Aorta (tissue), 5 donors: ENCODE data around the gene ADIPOR1. TPM values are rescaled to one million over a fixed set of nuclear protein-coding genes. Genes with fewer than 3 reads are reported as not detected.

Experiments used
- ATAC-seq: fragments of 200-7000 bp; cut with Tn5 transposase; one replicate; pipeline ENCODE4 v1.9.1; 2022; ENCODE audit warnings: moderate library complexity; ENCODE audit not compliant: low FRiP score
- DNase-seq, 2 donors: peaks; one replicate each; pipeline ENCODE4 v3.0.0-alpha.2; 2020
- H3K27ac ChIP-seq, 2 donors: one replicate each; pipeline ENCODE4 v1.5.1; 2013; ENCODE audit warnings: low read length in 2 of 2, mild to moderate bottlenecking in 2 of 2, moderate library complexity in 2 of 2, control low read depth in 1 of 2, inconsistent platforms in 1 of 2, low read depth in 1 of 2
- H3K27me3 ChIP-seq, 2 donors: one replicate each; pipeline ENCODE4 v1.6.1; 2013; ENCODE audit warnings: control low read depth in 1 of 2, low read length in 1 of 2, mild to moderate bottlenecking in 1 of 2, moderate library complexity in 1 of 2; ENCODE audit not compliant: insufficient read depth in 2 of 2, control insufficient read depth in 1 of 2
- H3K36me3 ChIP-seq, 2 donors: one replicate each; pipeline ENCODE4 v1.6.1; 2013; ENCODE audit warnings: control low read depth in 1 of 2, low read length in 1 of 2, mild to moderate bottlenecking in 1 of 2; ENCODE audit not compliant: insufficient read depth in 2 of 2, control insufficient read depth in 1 of 2
- H3K4me1 ChIP-seq, 2 donors: one replicate each; pipeline ENCODE4 v1.6.1; 2013; ENCODE audit warnings: low read length in 2 of 2, control low read depth in 1 of 2, mild to moderate bottlenecking in 1 of 2, moderate library complexity in 1 of 2; ENCODE audit not compliant: insufficient read depth in 2 of 2, control insufficient read depth in 1 of 2
- H3K4me3 ChIP-seq, 2 donors: one replicate each; pipeline ENCODE4 v1.5.1; 2013; ENCODE audit warnings: low read length in 2 of 2, control low read depth in 1 of 2, mild to moderate bottlenecking in 1 of 2
- H3K9me3 ChIP-seq: one replicate; pipeline ENCODE4 v1.6.1; 2013; ENCODE audit warnings: mild to moderate bottlenecking, low read length; ENCODE audit not compliant: control insufficient read depth
- WGBS, 2 donors: extraction: QIAGEN DNeasy Blood & Tissue Kit; methylation state at CpG; one replicate each; pipeline ENCODE4 v1.1.7; 2013; 5-methylcytosine and 5-hydroxymethylcytosine counted together
- intact Hi-C, 2 donors: fragments of 100-400 bp; cut with DNase I; formaldehyde crosslinking; loops; one replicate each; pipeline versions ENCODE4 v1.14.2 to v1.15.0; 2022
- polyA plus RNA-seq, 2 donors: library from polyadenylated mRNA; stranded (reverse); fragments of 200-250 nt; gene quantifications; one replicate each; pipeline ENCODE4 v1.2.3, GENCODE V29; 2013
- total RNA-seq, 2 donors: library from RNA; stranded (reverse); fragmentation: NEBNext Ultra II Directional; extraction: Animal tissue kit (Norgen Biotek cat#: 25700); gene quantifications; one replicate each; pipeline ENCODE4 v1.2.1, GENCODE V29; 2021
- donor health status: healthy with polysubstance abuse.
- donor health status: Bipolar disorder and iron deficiency.
- donor health status: DM: no; HTN: no; CAD: no.
- donor health status: DM: no; HTN: no; CAD: no.
- donor health status: DM: yes; HTN: yes; CAD: no.

ADIPOR1 gene
- total and polyA plus RNA-seq, 4 donors = 55.2 to 72.4 (median 63.8) TPM

DNA sequence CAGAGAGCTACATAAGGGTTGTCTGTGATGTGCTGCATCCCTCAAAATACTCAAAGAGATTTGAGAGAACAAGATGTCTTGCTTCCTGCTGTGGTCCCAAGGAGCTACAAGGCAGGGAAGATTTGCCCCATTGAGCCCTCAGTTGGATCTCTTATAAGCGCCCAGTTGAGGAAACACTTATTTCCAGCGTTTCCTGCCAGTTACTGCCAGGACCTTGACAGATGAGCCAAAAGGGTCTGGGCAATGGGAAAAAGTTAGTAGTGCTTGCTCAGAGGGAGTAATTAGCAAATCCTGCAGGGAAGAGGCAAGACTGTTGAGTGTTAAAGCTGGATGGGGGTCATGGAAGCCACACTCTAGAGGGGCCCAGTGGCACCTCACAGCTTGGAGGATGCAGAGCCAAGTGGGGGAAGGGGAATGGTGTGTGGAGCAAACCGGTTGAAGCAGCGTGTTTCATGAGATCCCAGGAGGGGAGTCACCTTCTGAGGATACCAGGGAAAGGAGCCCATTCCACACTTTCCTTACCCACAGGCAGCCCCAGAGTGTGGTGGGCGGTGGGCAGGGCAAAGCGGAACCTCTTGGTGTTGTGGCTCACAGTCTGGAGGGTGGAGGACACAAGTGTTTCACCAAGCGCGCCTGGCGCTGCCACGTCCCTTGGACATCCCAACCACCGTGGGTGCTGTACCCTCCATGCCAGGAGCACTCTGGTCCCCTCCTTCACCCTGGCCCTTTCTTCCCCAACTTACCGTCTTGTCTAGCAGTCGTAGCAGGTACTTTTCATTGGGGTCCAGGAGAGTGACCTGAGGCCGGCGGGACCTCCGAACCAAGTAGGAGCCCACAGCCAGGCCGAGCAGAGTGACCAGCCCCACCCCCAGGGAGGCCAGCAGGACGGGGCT is 8.1 kb upstream of the ADIPOR1 start:
- no peak for ATAC-seq
- 27 to 30% methylated on average over 17 to 18 of the region's 18 CpGs for WGBS, 2 donors
- Histone ChIP-seq H3K9me3 (no peaks in the 10 kb centered on the region), H3K27me3 (no peaks in the 10 kb centered on the region), H3K4me1 (no peaks in the 10 kb centered on the region), H3K4me3 (peak overlapping the region; percentile 79 to 88), H3K36me3 (peaks cover 0 to 3% of the 10 kb centered on the region in 2 donors), H3K27ac (peak overlapping the region in 1 of 2 donors; percentile 74)
- intact Hi-C loops = loop anchor here (5.0 kb wide), 2 partner anchors 39 to 41 kb away; partner anchors contain the start of genes KLHL12 (in 1 of the 2) and TMEM183A (in 1 of the 2)
- peak in 1 of 2 donors; percentile 73 for DNase-seq

DNA sequence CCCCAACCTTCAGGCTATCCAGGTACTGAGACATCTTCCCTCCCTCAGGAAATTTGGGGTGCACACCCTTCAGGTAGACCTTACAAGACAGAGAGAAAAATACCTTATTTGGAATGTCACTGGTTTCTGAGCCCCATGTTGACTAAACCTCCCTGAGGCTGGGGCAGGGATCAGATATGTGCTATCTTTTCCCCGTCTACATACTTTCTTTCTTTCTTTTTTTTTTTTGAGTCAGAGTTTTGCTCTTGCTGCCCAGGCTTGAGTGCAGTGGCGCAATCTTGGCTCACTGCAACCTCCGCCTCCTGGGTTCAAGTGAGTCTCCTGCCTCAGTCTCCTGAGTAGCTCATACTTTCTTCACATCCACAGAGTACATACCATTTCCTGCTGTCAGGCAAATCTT is 7.3 kb upstream of the ADIPOR1 start:
- Histone ChIP-seq H3K27me3 (no peaks in the 10 kb centered on the region), H3K4me1 (no peaks in the 10 kb centered on the region), H3K4me3 (no peak overlapping the region), H3K27ac (no peak overlapping the region), H3K36me3 (peaks cover 0 to 3% of the 10 kb centered on the region in 2 donors), H3K9me3 (no peaks in the 10 kb centered on the region)
- intact Hi-C loops = loop anchor here (5.0 kb wide), 2 partner anchors 38 to 42 kb away; partner anchors contain the start of genes KLHL12 (in 1 of the 2) and TMEM183A (in 1 of the 2)
- no peak for DNase-seq
- ATAC-seq = no peak
- WGBS, 2 donors = 74% methylated on average over 3 of the region's 3 CpGs

DNA sequence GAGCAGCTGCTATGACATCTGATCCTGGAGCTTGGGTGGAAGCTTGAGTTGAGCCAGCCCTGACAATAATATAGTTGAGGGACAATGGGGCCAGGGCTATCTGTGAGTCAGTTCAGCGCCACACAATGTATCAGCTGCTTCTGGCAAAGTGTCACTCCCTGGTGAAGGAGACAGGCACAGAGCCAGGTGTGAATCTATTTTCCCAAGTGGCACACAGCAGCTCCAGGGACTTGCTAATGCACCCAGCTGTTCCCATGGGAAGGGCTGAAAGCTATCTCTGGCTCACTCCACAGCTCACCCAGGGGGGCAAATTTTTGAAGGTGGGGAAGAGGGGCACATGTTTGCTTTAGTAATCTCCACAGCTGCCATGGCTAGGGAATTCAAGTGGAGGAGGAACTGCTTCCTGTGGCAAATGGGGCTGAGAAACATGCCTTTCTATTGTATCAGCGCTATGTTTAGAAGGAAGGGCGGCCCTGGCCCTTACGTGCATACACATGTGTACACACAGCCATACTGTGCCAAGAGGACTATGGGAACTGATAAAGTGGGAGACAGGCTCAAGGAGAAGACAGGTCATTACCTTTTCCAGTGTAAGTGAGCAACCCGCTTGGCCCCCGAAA is 6.8 kb upstream of the ADIPOR1 start:
- Histone ChIP-seq H3K4me3 (no peak overlapping the region), H3K9me3 (no peaks in the 10 kb centered on the region), H3K36me3 (peaks cover 0 to 3% of the 10 kb centered on the region in 2 donors), H3K27ac (no peak overlapping the region), H3K27me3 (no peaks in the 10 kb centered on the region), H3K4me1 (no peaks in the 10 kb centered on the region)
- ATAC-seq = no peak
- intact Hi-C loops = loop anchor here (5.0 kb wide), 2 partner anchors 38 to 42 kb away; partner anchors contain the start of genes KLHL12 (in 1 of the 2) and TMEM183A (in 1 of the 2)
- WGBS, 2 donors = 70 to 82% methylated on average over 6 of the region's 6 CpGs
- DNase-seq = no peak

DNA sequence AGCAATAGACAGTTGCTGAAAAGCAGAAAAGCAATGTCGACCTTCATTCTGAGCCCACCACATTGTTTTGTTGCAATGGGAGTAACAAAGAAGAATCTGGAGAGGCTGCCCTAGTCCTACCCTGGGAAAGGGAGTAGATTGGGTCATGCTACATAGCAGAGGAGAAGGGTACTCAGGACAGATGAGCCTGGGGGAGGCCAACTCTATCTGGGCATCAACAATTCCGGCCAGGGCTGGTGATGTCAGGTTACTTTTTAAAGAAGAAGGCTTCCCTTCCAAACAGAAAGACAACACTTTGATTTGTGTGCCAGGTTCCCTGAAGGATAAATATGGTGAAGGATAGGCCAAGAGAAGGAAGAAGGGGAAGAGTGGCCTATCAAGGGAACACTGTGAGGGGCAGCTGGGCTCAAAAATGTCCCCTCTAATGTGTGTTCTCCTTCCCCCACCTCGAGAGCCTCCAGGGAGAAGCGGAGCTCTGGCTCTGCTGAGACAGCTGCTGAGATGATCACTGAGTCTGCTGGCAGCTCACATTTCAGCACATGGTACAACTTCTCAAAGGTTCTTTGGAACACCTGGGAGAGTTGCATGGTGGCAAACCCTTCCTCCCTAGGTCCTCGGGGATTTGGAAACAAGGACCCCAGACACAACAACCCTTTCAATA is 3.2 kb upstream of the ADIPOR1 start:
- H3K27ac ChIP-seq = no peak overlapping the region
- DNase-seq = no peak
- WGBS, 2 donors = 89 to 91% methylated on average over 5 of the region's 5 CpGs
- no peaks in the 10 kb centered on the region for H3K27me3 ChIP-seq
- peaks cover 0 to 4% of the 10 kb centered on the region in 2 donors for H3K4me1 ChIP-seq
- intact Hi-C loops = no loop called here
- peaks cover 0 to 3% of the 10 kb centered on the region in 2 donors for H3K36me3 ChIP-seq
- H3K4me3 ChIP-seq = no peak overlapping the region
- ATAC-seq = no peak
- H3K9me3 ChIP-seq = no peaks in the 10 kb centered on the region

DNA sequence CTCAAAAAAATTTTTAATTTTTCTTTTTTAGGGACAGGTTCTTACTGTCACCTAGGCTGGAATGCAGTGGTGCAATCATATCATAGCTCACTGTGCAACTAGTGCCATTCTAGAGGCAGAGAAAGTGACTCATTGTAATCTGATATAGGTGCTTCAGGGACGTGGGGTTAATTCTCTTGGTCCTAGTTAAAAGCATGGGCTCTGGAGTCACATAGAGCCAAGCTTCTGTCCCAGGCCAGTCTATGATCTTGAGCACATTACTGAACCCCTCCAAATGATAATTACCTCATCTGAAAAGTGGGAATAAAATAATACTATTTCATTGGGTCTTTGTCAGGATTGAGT is 1.1 kb upstream of the ADIPOR1 start:
- no peaks in the 10 kb centered on the region for H3K9me3 ChIP-seq
- intact Hi-C loops = no loop called here
- H3K36me3 ChIP-seq = peaks cover 0 to 3% of the 10 kb centered on the region in 2 donors
- no peak overlapping the region for H3K4me3 ChIP-seq
- H3K27ac ChIP-seq = no peak overlapping the region
- 49 to 54% methylated on average over 1 of the region's 1 CpG for WGBS, 2 donors
- peaks cover 0 to 4% of the 10 kb centered on the region in 2 donors for H3K4me1 ChIP-seq
- DNase-seq (no peak), ATAC-seq (no peak)
- no peaks in the 10 kb centered on the region for H3K27me3 ChIP-seq

DNA sequence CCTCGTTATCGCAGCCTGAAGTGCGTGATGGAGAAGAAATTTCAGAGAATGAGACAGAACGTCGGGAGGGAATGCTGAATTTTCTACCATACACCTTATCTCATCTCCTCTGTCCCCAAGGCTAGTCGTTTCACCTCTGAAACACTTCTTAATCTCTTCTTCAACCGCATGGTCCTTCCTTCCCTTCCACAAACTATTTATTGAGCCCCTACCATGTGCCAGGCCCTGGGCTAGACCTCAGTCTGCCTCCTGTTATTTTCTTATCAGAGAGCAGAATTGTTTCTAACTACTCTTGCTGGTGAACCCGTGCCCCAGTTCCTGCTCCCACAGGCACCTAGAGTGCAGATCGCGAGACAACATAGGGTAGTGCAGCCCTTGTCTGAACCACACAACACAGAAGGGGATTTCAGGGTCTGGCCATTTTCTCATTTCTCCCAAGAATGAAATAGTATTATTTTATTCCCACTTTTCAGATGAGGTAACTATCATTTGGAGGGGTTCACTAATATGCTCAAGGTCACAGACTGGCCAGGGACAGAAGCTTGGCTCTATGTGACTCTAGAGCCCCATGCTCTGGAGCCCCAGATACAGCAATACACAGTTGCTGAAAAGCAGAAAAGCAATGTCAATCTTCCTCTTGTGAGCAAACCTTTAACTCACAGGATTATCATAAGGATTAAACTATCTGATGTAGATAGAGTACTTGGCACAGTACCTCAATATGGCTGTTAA is 598 bp upstream of the ADIPOR1 start:
- Histone ChIP-seq H3K4me1 (peaks cover 0 to 4% of the 10 kb centered on the region in 2 donors), H3K4me3 (peak overlapping the region in 1 of 2 donors; percentile 88), H3K9me3 (no peaks in the 10 kb centered on the region), H3K27ac (peak overlapping the region in 1 of 2 donors; percentile 37), H3K27me3 (no peaks in the 10 kb centered on the region), H3K36me3 (peaks cover 0 to 3% of the 10 kb centered on the region in 2 donors)
- no peak for DNase-seq
- 1% methylated on average over 10 of the region's 10 CpGs for WGBS, 2 donors
- ATAC-seq = no peak
- intact Hi-C loops = no loop called here

DNA sequence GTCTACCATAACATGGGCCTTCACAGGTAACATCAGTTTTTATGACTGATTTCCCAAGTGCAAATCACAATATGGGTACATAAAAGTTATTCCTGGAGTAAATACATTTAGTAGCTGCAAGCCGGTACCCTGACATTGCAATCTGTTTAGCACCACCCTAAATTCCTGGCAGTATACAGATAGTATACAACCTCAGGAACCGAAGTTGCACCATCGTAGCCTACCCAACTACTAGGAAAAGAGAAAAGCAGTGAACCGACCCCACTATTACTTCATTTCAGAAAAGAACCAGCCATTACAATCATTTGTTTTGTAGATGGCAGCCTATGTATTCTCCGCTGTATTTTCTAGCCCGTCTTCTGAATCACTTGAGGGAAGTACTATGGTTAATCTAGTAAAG is 1.1 kb downstream of the ADIPOR1 start:
- peak overlapping the region; percentile 88 to 93 for H3K4me3 ChIP-seq
- intact Hi-C loops = no loop called here
- DNase-seq (no peak), ATAC-seq (no peak)
- WGBS, 2 donors = 67 to 69% methylated on average over 6 of the region's 6 CpGs
- H3K4me1 ChIP-seq = peaks cover 0 to 4% of the 10 kb centered on the region in 2 donors
- H3K9me3 ChIP-seq = no peaks in the 10 kb centered on the region
- H3K27me3 ChIP-seq = no peaks in the 10 kb centered on the region
- H3K36me3 ChIP-seq = peaks cover 0 to 2% of the 10 kb centered on the region in 2 donors
- no peak overlapping the region for H3K27ac ChIP-seq
